Fibroblast of peridontal ligament (primary cell): ENCODE measurements around the gene DOK4.
"Not testable (repeated sequence)": the region's sequence is repeated elsewhere in the genome, so short reads cannot be mapped to it uniquely, and the experiment has no call there.

Source experiments
- DNase-seq: peaks from one replicate; pipeline ENCODE4 v3.0.0-alpha.2; 2010; ENCODE audit errors: extremely low read depth

The DOK4 gene

GRCh38 chr16:57446531-57447185, 39.6 kb downstream of the DOK4 start:
- DNase-seq: peak; percentile 33

GRCh38 chr16:57445510-57445909, 40.8 kb downstream of the DOK4 start:
- no peak for DNase-seq

- peak; percentile 60 for DNase-seq
Measured at GRCh38 chr16:57444711-57445110, 41.6 kb downstream of the DOK4 start.

- not testable (repeated sequence) for DNase-seq
Measured at GRCh38 chr16:57440551-57440950, 45.7 kb downstream of the DOK4 start.

- not testable (repeated sequence) for DNase-seq
Measured at GRCh38 chr16:57439947-57440346, 46.3 kb downstream of the DOK4 start.

GRCh38 chr16:57435838-57436237, 50.5 kb downstream of the DOK4 start:
- no peak for DNase-seq

- DNase-seq: no peak
Measured at GRCh38 chr16:57434003-57434402, 52.3 kb downstream of the DOK4 start.

- DNase-seq: no peak
Measured at GRCh38 chr16:57432989-57433388, 53.3 kb downstream of the DOK4 start.

GRCh38 chr16:57432505-57432904, 53.8 kb downstream of the DOK4 start:
- no peak for DNase-seq

GRCh38 chr16:57430955-57431354, 55.3 kb downstream of the DOK4 start:
- no peak for DNase-seq

- DNase-seq: no peak
Measured at GRCh38 chr16:57427824-57428223, 58.5 kb downstream of the DOK4 start.

- no peak for DNase-seq
Measured at GRCh38 chr16:57427307-57427706, 59.0 kb downstream of the DOK4 start.

- no peak for DNase-seq
Measured at GRCh38 chr16:57426356-57426755, 59.9 kb downstream of the DOK4 start.

GRCh38 chr16:57424583-57424982, 61.7 kb downstream of the DOK4 start:
- no peak for DNase-seq

- DNase-seq: no peak
Measured at GRCh38 chr16:57423152-57423551, 63.1 kb downstream of the DOK4 start.

GRCh38 chr16:57422026-57422944, 64.0 kb downstream of the DOK4 start:
- peak; percentile 84 for DNase-seq
